Coronary artery (tissue), 2 donors: ENCODE data around the gene ZDHHC20.

Experiments
- DNase-seq: peaks from one replicate; pipeline ENCODE4 v3.0.0-alpha.2; 2017; ENCODE audit warnings: low spot score
- H3K27ac ChIP-seq, 2 donors: fragments of 200-600 bp; sonication (generic); one replicate each; pipeline ENCODE4 v1.5.1; 2016 to 2019
- H3K4me3 ChIP-seq: fragments of 200-600 bp; sonication (generic); 2 replicates; pipeline ENCODE4 v1.5.1; 2016; ENCODE audit warnings: mild to moderate bottlenecking, moderate library complexity
- TF ChIP-seq, protein P1 (sequence below): fragments of 200-600 bp; sonication (generic); IDR thresholded peaks from one replicate; pipeline ENCODE4 v1.5.1; 2019; ENCODE audit warnings: antibody characterized with exemption

ZDHHC20 gene

DNA sequence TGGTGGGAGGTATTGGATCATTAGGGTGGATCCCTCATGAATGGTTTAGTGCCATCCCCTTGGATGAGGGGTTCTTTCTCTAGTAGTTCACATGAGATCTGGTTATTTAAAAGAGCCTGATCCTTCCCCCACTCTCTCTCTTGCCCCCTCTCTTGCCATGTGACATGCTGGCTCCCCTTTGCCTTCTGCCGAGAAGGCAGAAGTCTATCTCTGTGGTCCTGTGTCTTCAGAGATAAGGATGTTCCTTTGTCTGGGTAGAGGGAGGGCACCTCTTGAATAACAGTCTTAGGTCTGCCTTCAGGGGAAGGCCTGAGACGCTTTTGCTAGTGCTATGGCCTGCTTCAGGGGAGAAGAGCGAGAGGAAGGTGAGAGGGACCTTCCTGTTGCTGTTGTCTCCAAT, 2.0 kb upstream of the ZDHHC20 start:
- Histone ChIP-seq H3K4me3 (no peak overlapping the region), H3K27ac (no peak overlapping the region)

DNA sequence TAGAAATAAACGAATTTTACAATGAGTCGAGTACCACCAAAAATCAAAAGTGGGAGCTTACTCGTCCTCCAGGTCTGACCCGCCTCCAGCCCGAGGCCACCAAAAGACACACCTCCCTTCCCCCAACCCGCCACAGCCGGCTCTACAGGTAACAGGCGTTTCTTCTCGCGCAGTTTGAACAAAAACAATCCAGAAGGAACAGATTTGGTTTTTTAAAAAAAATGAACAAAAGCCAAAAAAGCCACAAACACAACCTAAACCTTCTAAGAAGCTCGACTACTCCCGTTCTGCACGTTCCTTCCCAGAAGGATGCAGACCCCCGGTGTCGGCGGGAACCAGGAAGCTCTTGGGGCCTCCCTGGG, 671 bp downstream of the ZDHHC20 start:
- TF ChIP-seq, protein P1, sequence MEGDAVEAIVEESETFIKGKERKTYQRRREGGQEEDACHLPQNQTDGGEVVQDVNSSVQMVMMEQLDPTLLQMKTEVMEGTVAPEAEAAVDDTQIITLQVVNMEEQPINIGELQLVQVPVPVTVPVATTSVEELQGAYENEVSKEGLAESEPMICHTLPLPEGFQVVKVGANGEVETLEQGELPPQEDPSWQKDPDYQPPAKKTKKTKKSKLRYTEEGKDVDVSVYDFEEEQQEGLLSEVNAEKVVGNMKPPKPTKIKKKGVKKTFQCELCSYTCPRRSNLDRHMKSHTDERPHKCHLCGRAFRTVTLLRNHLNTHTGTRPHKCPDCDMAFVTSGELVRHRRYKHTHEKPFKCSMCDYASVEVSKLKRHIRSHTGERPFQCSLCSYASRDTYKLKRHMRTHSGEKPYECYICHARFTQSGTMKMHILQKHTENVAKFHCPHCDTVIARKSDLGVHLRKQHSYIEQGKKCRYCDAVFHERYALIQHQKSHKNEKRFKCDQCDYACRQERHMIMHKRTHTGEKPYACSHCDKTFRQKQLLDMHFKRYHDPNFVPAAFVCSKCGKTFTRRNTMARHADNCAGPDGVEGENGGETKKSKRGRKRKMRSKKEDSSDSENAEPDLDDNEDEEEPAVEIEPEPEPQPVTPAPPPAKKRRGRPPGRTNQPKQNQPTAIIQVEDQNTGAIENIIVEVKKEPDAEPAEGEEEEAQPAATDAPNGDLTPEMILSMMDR = no peak
- no peak for DNase-seq
- Histone ChIP-seq H3K27ac (peak overlapping the region; percentile 92 to 94), H3K4me3 (peak overlapping the region; percentile 81)

More for the DNA sequence above, 2.0 kb upstream of the ZDHHC20 start:
- TF ChIP-seq, protein P1 = no peak
- DNase-seq = no peak

DNA sequence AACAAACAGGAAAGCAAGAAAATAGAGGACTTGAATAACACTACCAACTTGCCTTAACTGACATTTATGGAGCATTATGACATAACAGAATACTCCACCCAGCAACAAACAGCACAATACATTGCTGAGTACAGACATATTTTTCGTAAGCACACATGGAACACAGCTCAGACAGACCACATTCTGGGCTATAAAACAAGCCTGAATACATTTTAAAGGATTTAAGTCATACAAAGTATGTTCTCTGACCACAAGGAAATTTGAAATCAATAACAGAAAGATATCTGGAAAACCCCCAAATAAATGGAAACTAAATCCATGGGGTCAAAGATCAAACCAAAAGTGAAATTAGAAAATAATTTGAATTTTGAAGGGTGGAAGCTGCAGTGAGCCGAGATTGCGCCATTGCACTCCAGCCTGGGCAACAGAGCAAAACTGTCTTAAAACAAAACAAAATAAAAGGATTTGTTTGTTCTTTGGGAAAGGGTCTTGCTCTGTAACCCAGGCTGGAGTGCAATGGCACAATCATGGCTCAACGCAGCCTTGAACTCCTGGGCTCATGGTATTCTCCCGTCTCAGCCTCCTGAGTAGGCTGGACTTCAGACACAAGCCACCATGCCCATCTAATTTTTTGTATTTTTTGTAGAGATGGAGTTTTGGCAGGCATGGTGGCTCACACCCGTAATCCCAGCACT, 5.6 kb downstream of the ZDHHC20 start:
- TF ChIP-seq, protein P1 = no peak
- Histone ChIP-seq H3K4me3 (no peak overlapping the region), H3K27ac (no peak overlapping the region)
- DNase-seq = no peak

DNA sequence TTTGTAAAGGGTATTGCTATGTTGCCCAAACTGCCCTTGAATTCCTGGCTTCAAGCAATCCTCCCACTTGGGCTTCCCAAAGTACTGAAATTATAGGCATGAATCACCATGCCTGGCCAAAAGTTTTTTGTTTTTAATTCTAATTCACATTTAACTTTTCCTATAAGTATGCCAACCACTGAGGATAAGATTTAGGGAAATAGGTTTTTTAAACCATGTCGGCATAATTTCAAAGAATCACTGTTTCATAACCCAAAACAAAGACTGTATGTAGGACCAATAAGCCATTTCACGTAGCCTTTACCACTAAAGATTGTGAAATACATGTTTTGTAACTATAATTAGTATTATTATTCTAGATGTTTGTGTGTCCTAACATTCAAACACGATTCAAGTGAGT, 8.2 kb downstream of the ZDHHC20 start:
- no peak for DNase-seq
- H3K4me3 ChIP-seq = no peak overlapping the region
- TF ChIP-seq, protein P1 = no peak
- H3K27ac ChIP-seq = no peak overlapping the region

DNA sequence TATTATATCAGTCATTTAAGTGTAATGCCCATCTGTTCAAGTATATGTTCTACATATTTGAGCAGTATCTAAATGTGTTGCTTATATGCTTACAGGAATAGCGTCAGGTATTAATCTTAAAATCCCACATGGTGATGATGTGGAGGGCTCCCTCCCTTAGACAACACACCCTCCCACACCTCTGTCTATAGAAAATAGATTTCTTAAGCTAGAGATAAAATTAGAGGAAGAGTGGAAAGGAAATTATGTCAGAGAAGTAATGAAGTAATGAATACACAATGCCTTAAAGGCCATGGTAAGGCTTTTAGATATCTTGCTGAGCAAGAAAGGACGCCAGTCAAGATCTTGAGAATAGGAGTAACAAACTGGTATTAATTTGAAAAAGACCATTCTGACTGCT, 12.4 kb downstream of the ZDHHC20 start:
- DNase-seq = no peak
- TF ChIP-seq, protein P1 = no peak
- Histone ChIP-seq H3K4me3 (no peak overlapping the region), H3K27ac (no peak overlapping the region)

DNA sequence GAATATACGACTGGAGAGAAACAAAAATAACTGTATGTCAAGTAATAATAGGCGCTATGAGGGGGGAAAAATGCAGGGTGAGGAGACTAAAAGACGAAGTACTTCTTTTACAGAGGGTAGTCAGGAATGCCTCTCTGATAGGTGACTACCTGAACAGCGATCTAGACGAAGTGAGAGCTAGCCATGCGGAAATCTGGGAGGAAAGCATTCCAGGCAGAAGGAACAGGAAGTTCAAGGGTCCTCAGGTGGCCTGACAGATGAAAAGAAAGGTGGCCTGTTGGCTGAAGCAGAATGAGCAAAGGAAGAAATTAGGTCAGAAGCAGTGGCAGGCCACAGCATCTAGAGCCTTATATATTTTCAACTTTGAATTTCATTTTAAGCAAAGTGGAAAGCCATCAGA, 13.3 kb downstream of the ZDHHC20 start:
- Histone ChIP-seq H3K4me3 (no peak overlapping the region), H3K27ac (no peak overlapping the region)
- TF ChIP-seq, protein P1 = no peak
- DNase-seq = no peak

DNA sequence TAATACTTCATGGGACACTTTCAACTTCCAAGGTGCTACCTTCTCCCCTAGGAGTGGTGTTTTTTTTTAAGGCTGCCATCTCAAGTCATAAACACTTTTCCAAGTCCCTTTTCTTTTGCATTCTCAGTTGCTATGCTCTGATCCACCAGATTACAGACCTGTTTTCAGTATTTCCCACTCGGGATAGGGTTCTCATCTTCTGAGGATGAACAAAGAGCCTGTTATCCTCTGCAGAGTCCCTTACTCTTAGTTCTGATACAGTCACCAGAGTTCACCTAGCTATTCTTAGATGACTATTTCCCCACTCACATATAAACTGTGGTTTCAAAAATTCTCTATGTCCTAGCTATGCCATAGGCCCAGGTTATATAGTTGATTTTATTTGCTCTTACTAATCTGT, 15.9 kb downstream of the ZDHHC20 start:
- TF ChIP-seq, protein P1 = no peak
- H3K27ac ChIP-seq = no peak overlapping the region
- no peak for DNase-seq
- H3K4me3 ChIP-seq = no peak overlapping the region
